GM12891 (cell line): Measurements from ENCODE around the gene TIE1.

Source experiments
- SPI1 ChIP-seq: IDR thresholded peaks from 2 replicates; pipeline ENCODE4 v1.6.1; 2011; ENCODE audit warnings: low read depth, low read length, control low read depth
- TAF1 ChIP-seq: IDR thresholded peaks from 2 replicates; pipeline ENCODE4 v1.6.1; 2011; ENCODE audit warnings: low read depth, low read length, control low read depth

DNA sequence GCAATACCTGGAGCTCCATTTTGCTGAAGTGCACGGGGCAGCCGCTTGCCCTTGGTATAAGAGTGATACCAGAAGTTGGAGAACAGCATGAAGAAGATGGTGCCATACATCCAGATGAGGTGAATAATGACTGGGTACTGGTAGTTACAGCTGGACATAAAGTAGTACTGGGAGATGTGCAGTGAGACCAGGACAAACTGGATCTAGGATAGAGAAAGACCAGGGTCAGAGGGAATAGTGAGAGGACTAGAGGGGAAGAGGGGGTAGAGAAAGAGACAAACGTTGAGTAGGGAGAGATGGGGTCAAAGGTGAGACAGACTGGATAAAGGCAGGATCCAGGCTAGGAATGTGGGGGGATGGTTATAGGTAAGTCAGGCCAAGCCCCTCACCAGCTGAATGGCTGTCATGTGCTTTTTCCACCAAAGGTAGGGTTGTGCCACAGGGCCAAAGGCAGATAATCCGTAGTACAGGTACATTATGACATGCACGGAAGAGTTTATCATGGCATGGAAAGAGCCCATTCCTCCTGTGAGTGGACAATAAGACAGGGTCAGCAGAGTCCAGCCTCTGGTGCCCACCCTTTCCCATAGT is 63.2 kb downstream of the TIE1 start:
- TF ChIP-seq SPI1 (no peak), TAF1 (no peak)
